HepG2 (cell line): ENCODE results near the gene ANO9.

ENCODE experiments used
- BHLHE40 ChIP-seq: IDR thresholded peaks from 2 replicates; pipeline ENCODE4 v1.6.1; 2011; ENCODE audit warnings: low read length, improper control_type of control experiment
- CENPX ChIP-seq: sonication (generic); formaldehyde crosslinking; IDR thresholded peaks from 2 replicates; pipeline ENCODE4 v1.9.0; 2021; ENCODE audit warnings: mild to moderate bottlenecking, missing genetic modification reagents, moderate library complexity
- EHMT2 ChIP-seq: fragments of 200-600 bp; sonication (generic); IDR thresholded peaks from 2 replicates; pipeline ENCODE4 v1.7.0; 2017; ENCODE audit warnings: antibody characterized with exemption, low read depth, low read length, borderline replicate concordance
- EZH2 ChIP-seq: conservative IDR thresholded peaks from 2 replicates; pipeline ENCODE4 v1.6.1; 2012; ENCODE audit warnings: mild to moderate bottlenecking, low read depth, low read length, moderate library complexity
- KMT2A ChIP-seq: sonication (generic); formaldehyde crosslinking; IDR thresholded peaks from 2 replicates; pipeline ENCODE4 v1.4.0; 2020; ENCODE audit warnings: missing genetic modification reagents
- MAX ChIP-seq: IDR thresholded peaks from 2 replicates; pipeline ENCODE4 v1.6.1; 2012; ENCODE audit warnings: inconsistent platforms
- MXI1 ChIP-seq: IDR thresholded peaks from 3 replicates; pipeline ENCODE4 v1.6.1; 2012; ENCODE audit warnings: low read depth, low read length, inconsistent platforms, borderline replicate concordance
- MYC ChIP-seq: sonication (generic); formaldehyde crosslinking; IDR thresholded peaks from 2 replicates; pipeline ENCODE4 v1.9.0; 2021; ENCODE audit warnings: missing genetic modification reagents, borderline replicate concordance
- PHF8 ChIP-seq: sonication (generic); formaldehyde crosslinking; IDR thresholded peaks from 2 replicates; pipeline ENCODE4 v1.5.0; 2020; ENCODE audit warnings: missing genetic modification reagents
- ZNF558 ChIP-seq: sonication (generic); formaldehyde crosslinking; IDR thresholded peaks from 2 replicates; pipeline ENCODE4 v1.9.0; 2022; ENCODE audit warnings: mild to moderate bottlenecking, missing genetic modification reagents, borderline replicate concordance
- ZNF720 ChIP-seq: sonication (generic); formaldehyde crosslinking; IDR thresholded peaks from 2 replicates; pipeline ENCODE4 v1.4.0; 2020; ENCODE audit warnings: missing genetic modification reagents
- TF ChIP-seq, protein P1 (sequence below): sonication (generic); formaldehyde crosslinking; IDR thresholded peaks from 2 replicates; pipeline ENCODE4 v1.5.1; 2020; ENCODE audit warnings: missing genetic modification reagents, mild to moderate bottlenecking, borderline replicate concordance
- TF ChIP-seq, protein P2 (sequence below): sonication (generic); formaldehyde crosslinking; IDR thresholded peaks from 2 replicates; pipeline ENCODE4 v1.5.0; 2020; ENCODE audit warnings: mild to moderate bottlenecking, missing genetic modification reagents, moderate library complexity
- TF ChIP-seq, protein P3 (sequence below): sonication (generic); formaldehyde crosslinking; IDR thresholded peaks from 2 replicates; pipeline ENCODE4 v1.5.1; 2020; ENCODE audit warnings: mild to moderate bottlenecking, missing genetic modification reagents, borderline replicate concordance

DNA sequence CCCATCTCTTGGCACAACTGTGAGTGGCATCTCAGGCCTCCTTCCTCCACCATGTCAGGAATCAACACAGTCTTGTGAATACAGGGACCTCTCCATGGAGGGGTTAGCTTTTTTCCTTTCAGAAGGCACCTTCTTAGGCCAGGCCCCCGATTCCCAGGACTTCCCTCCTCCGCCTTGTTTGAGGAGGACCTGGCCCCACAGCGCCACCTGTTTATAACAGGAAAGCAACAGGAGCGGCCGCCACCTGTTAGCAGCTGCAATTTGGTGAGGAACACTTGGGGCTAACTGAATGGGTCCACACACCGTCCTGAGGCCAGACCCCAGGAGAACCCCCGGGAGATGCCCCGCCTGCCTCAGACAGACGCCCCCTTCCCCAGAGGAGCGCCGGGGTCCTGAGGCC lies 51.6 kb downstream of the ANO9 start:
- TF ChIP-seq, protein P1, sequence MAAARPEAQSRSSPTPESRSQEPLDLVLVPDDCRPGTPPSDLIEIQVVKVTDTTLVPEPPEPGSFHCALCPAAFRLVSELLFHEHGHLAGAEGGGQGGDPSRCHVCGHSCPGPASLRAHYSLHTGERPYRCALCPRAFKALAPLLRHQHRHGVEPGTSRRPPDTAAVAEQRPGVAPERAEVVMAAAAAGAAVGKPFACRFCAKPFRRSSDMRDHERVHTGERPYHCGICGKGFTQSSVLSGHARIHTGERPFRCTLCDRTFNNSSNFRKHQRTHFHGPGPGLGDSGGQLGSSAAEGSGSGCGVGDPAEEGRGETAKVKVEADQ (CRISPR knock-in tag), result no peak
- no peak for TF ChIP-seq MXI1
- TF ChIP-seq, protein P2, sequence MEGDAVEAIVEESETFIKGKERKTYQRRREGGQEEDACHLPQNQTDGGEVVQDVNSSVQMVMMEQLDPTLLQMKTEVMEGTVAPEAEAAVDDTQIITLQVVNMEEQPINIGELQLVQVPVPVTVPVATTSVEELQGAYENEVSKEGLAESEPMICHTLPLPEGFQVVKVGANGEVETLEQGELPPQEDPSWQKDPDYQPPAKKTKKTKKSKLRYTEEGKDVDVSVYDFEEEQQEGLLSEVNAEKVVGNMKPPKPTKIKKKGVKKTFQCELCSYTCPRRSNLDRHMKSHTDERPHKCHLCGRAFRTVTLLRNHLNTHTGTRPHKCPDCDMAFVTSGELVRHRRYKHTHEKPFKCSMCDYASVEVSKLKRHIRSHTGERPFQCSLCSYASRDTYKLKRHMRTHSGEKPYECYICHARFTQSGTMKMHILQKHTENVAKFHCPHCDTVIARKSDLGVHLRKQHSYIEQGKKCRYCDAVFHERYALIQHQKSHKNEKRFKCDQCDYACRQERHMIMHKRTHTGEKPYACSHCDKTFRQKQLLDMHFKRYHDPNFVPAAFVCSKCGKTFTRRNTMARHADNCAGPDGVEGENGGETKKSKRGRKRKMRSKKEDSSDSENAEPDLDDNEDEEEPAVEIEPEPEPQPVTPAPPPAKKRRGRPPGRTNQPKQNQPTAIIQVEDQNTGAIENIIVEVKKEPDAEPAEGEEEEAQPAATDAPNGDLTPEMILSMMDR (CRISPR knock-in tag), result peak; percentile 79
- TF ChIP-seq, protein P3, sequence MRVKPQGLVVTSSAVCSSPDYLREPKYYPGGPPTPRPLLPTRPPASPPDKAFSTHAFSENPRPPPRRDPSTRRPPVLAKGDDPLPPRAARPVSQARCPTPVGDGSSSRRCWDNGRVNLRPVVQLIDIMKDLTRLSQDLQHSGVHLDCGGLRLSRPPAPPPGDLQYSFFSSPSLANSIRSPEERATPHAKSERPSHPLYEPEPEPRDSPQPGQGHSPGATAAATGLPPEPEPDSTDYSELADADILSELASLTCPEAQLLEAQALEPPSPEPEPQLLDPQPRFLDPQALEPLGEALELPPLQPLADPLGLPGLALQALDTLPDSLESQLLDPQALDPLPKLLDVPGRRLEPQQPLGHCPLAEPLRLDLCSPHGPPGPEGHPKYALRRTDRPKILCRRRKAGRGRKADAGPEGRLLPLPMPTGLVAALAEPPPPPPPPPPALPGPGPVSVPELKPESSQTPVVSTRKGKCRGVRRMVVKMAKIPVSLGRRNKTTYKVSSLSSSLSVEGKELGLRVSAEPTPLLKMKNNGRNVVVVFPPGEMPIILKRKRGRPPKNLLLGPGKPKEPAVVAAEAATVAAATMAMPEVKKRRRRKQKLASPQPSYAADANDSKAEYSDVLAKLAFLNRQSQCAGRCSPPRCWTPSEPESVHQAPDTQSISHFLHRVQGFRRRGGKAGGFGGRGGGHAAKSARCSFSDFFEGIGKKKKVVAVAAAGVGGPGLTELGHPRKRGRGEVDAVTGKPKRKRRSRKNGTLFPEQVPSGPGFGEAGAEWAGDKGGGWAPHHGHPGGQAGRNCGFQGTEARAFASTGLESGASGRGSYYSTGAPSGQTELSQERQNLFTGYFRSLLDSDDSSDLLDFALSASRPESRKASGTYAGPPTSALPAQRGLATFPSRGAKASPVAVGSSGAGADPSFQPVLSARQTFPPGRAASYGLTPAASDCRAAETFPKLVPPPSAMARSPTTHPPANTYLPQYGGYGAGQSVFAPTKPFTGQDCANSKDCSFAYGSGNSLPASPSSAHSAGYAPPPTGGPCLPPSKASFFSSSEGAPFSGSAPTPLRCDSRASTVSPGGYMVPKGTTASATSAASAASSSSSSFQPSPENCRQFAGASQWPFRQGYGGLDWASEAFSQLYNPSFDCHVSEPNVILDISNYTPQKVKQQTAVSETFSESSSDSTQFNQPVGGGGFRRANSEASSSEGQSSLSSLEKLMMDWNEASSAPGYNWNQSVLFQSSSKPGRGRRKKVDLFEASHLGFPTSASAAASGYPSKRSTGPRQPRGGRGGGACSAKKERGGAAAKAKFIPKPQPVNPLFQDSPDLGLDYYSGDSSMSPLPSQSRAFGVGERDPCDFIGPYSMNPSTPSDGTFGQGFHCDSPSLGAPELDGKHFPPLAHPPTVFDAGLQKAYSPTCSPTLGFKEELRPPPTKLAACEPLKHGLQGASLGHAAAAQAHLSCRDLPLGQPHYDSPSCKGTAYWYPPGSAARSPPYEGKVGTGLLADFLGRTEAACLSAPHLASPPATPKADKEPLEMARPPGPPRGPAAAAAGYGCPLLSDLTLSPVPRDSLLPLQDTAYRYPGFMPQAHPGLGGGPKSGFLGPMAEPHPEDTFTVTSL, result no peak
- no peak for TF ChIP-seq KMT2A (CRISPR knock-in tag)
- no peak for TF ChIP-seq ZNF558 (CRISPR knock-in tag)
- no peak for TF ChIP-seq EZH2
- TF ChIP-seq MAX, result no peak
- TF ChIP-seq BHLHE40, result no peak
- TF ChIP-seq ZNF720 (CRISPR knock-in tag), result no peak
- no peak for TF ChIP-seq PHF8 (CRISPR knock-in tag)
- TF ChIP-seq EHMT2, result no peak
- no peak for TF ChIP-seq MYC (CRISPR knock-in tag)
- TF ChIP-seq CENPX (CRISPR knock-in tag), result no peak
